ENCODE data around the gene OR52R1. TPM values are rescaled to one million over a fixed set of nuclear protein-coding genes. Genes with fewer than 3 reads are reported as not detected.

OR52R1 gene
- total and polyA plus RNA-seq, 7 donors, result not detected

DNA sequence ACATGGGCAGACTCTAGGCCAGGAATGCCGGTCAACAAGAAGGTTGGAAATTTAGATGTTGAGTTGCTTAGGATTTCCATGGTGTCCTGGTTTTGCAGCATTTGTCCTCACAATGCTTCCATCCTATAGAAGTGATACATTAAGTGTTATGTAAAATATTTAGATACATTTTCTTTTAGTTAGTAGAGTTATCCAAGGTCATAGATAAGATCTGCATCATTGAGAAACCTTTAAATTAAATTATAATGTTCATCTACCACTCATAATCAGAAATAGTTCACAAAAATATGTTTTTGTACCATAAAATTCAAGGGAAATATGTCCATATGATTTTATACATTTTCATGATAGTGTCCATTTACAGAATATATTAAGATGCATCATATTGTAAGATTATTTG is 34.3 kb downstream of the OR52R1 start, which contains the start of gene OR51F1:
OR51F1 (minus strand) TSS at position 101 of the 400 bp plus-strand sequence; CDS start at position 101, 0 bp downstream.
- no peak within 1 kb of the TSS for H3K4me3 ChIP-seq
- TF ChIP-seq, protein P1, sequence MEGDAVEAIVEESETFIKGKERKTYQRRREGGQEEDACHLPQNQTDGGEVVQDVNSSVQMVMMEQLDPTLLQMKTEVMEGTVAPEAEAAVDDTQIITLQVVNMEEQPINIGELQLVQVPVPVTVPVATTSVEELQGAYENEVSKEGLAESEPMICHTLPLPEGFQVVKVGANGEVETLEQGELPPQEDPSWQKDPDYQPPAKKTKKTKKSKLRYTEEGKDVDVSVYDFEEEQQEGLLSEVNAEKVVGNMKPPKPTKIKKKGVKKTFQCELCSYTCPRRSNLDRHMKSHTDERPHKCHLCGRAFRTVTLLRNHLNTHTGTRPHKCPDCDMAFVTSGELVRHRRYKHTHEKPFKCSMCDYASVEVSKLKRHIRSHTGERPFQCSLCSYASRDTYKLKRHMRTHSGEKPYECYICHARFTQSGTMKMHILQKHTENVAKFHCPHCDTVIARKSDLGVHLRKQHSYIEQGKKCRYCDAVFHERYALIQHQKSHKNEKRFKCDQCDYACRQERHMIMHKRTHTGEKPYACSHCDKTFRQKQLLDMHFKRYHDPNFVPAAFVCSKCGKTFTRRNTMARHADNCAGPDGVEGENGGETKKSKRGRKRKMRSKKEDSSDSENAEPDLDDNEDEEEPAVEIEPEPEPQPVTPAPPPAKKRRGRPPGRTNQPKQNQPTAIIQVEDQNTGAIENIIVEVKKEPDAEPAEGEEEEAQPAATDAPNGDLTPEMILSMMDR (IDR thresholded peaks at IDR 0.05), result no peak
- TF ChIP-seq EP300 (IDR thresholded peaks at IDR 0.05), result no peak
- no peak for TF ChIP-seq POLR2A (IDR thresholded peaks at IDR 0.05)
- no peak for TF ChIP-seq POLR2AphosphoS5 (IDR thresholded peaks at IDR 0.05)
- WGBS, 2 donors, result 96 to 100% methylated on average over 1 of the region's 1 CpG

DNA sequence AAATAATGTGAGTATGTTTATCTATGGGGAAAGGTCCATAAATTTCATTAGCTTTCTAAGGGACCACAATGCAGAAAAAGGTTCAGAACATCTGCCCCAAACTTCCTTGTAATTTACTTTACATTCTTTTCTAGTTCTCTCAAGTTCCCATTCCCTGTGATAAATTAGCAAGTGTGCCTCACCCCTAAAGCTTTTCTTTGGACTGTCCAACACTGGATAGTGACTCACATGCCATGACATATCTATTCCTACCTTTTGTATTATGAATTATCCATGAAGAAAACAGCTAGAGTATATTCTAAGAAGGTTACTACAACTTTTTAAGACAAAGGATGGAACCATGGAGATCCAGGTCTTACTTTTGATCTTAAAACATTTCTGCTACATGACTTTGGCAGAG is 36.1 kb downstream of the OR52R1 start:
- no peak for DNase-seq
- TF ChIP-seq EP300 (IDR thresholded peaks at IDR 0.05) (no peak), POLR2AphosphoS5 (IDR thresholded peaks at IDR 0.05) (no peak), POLR2A (IDR thresholded peaks at IDR 0.05) (no peak)
- TF ChIP-seq, protein P1 (IDR thresholded peaks at IDR 0.05), result no peak
- Histone ChIP-seq H3K27me3 (no peaks in the 10 kb centered on the region), H3K27ac (no peak overlapping the region), H3K4me3 (no peak overlapping the region), H3K4me1 (no peaks in the 10 kb centered on the region), H3K9me3 (no peaks in the 10 kb centered on the region), H3K36me3 (no peaks in the 10 kb centered on the region)
- intact Hi-C loops (cut with DNase I), result no loop called here

More for the DNA sequence above, 34.3 kb downstream of the OR52R1 start, which contains the start of gene OR51F1:
- no peaks in the 10 kb centered on the region for H3K27me3 ChIP-seq
- H3K27ac ChIP-seq, result no peak within 1 kb of the TSS
- no peaks in the 10 kb centered on the region for H3K36me3 ChIP-seq
- no peaks in the 10 kb centered on the region for H3K9me3 ChIP-seq
- intact Hi-C loops (cut with DNase I), result no loop called here
- H3K4me1 ChIP-seq, result no peaks in the 10 kb centered on the region
- DNase-seq, result no peak

DNA sequence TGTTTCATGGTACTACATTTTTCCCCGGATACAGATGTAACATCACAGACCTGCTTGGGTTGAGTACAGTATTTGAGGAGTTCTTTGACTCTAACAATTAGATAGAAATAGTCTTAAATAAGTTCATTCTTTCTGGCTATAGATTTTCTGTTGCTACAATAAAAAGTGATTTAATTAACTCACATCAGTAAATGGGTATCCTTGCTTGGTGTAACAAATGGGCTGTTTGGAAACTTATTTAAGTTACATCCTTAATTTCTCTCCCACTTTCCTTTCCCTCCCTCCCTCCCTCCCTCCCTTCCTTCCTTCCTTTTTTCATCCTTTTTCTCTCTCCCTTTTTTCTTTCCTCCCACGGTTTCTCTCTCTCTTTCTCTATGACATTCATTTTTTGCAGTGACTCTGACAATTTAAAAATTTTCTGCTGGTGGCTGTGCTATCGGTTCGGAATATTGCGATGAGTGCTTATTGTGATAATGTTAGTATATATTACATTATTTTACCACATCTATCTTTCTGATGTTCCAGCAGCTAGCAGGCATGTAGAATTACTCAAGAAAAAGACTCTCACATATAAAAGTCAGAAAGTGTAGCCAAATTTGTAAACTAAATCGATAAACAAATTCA is 37.6 kb downstream of the OR52R1 start:
- H3K36me3 ChIP-seq, result no peaks in the 10 kb centered on the region
- H3K4me1 ChIP-seq, result no peaks in the 10 kb centered on the region
- H3K27ac ChIP-seq, result no peak overlapping the region
- no peak overlapping the region for H3K4me3 ChIP-seq
- TF ChIP-seq EP300 (IDR thresholded peaks at IDR 0.05) (no peak), POLR2A (IDR thresholded peaks at IDR 0.05) (no peak), POLR2AphosphoS5 (IDR thresholded peaks at IDR 0.05) (no peak)
- TF ChIP-seq, protein P1 (IDR thresholded peaks at IDR 0.05), result no peak
- H3K27me3 ChIP-seq, result no peaks in the 10 kb centered on the region
- intact Hi-C loops (cut with DNase I), result no loop called here
- H3K9me3 ChIP-seq, result no peaks in the 10 kb centered on the region
- DNase-seq, result no peak
- WGBS, 2 donors, result 88 to 90% methylated on average over 6 of the region's 6 CpGs

DNA sequence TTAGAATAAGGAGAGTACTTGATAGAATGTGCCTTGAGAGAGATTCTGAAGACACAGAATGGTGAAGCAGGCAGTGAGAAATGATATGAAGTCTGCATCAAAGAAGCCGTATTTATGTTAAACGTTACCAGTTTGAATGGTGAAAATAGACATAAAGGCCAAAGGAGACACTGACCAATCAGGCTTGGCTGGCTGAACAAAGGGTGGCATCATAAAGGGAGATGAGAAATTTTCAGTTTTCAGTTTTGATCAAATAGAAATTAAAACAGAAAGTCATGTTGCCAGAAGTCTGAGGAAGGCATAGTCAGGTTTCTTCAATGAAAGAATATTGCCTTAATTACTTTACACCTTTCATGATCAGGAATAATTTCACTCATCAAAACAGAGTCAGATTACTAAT is 41.1 kb downstream of the OR52R1 start:
- WGBS, 2 donors, result 60 to 73% methylated on average over 2 of the region's 2 CpGs
- Histone ChIP-seq H3K4me1 (no peaks in the 10 kb centered on the region), H3K27ac (no peak overlapping the region), H3K27me3 (no peaks in the 10 kb centered on the region), H3K36me3 (no peaks in the 10 kb centered on the region), H3K4me3 (no peak overlapping the region), H3K9me3 (no peaks in the 10 kb centered on the region)
- TF ChIP-seq POLR2AphosphoS5 (IDR thresholded peaks at IDR 0.05) (no peak), EP300 (IDR thresholded peaks at IDR 0.05) (no peak), POLR2A (IDR thresholded peaks at IDR 0.05) (no peak)
- TF ChIP-seq, protein P1 (IDR thresholded peaks at IDR 0.05), result no peak
- intact Hi-C loops (cut with DNase I), result no loop called here
- no peak for DNase-seq

Small RNA genes lying within 50 kb of the gene (small RNA-seq; reads per million reads assigned to genes)
- gene RF00091, result 0 reads per million in 3 donors

Other genes starting within 250 kb of the OR52R1 start
- gene OR52I2, start 222.6 kb downstream of the OR52R1 start, total RNA-seq, result not detected
- not detected for gene OR52I2, start 222.6 kb downstream of the OR52R1 start, polyA plus RNA-seq
- not detected for gene OR52I1, start 210.3 kb downstream of the OR52R1 start, total RNA-seq
- not detected for gene OR52I1, start 210.3 kb downstream of the OR52R1 start, polyA plus RNA-seq
- 10 to 100 TPM in 3 of 4 donors, 1 to 10 TPM in 1; 8.9 to 15.0 (median 11.7) TPM for gene TRIM68, start 196.1 kb downstream of the OR52R1 start, total RNA-seq
- gene TRIM68, start 196.1 kb downstream of the OR52R1 start, polyA plus RNA-seq, result 10 to 100 TPM in 2 of 3 donors, 1 to 10 TPM in 1; 6.0 to 12.9 (median 11.6) TPM
- not detected for gene OR51D1, start 166.9 kb downstream of the OR52R1 start, total RNA-seq
- gene OR51D1, start 166.9 kb downstream of the OR52R1 start, polyA plus RNA-seq, result not detected
- 1 to 10 TPM in 3 of 4 donors, under 1 TPM in 1; 0.33 to 2.2 (median 1.6) TPM for gene OR51E1, start 160.4 kb downstream of the OR52R1 start, total RNA-seq
- gene OR51E1, start 160.4 kb downstream of the OR52R1 start, polyA plus RNA-seq, result under 1 TPM in 2 of 3 donors, not detected in 1; 0.23 to 0.50 TPM
- 10 to 100 TPM in 2 of 4 donors, 1 to 10 TPM in 2; 1.3 to 24.8 (median 7.1) TPM for gene OR51E2, start 106.5 kb downstream of the OR52R1 start, total RNA-seq
- gene OR51E2, start 106.5 kb downstream of the OR52R1 start, polyA plus RNA-seq, result under 1 TPM in 1 of 3 donors, not detected in 2; 0.63 TPM
- not detected for gene MMP26, start 99.6 kb downstream of the OR52R1 start, total RNA-seq
- not detected for gene MMP26, start 99.6 kb downstream of the OR52R1 start, polyA plus RNA-seq
- not detected for gene OR51F1, start 34.4 kb downstream of the OR52R1 start, total RNA-seq
- not detected for gene OR51F1, start 34.4 kb downstream of the OR52R1 start, polyA plus RNA-seq
- gene OR51F2, start 16.9 kb upstream of the OR52R1 start, total RNA-seq, result not detected
- not detected for gene OR51F2, start 16.9 kb upstream of the OR52R1 start, polyA plus RNA-seq
- not detected for gene OR51S1, start 44.8 kb upstream of the OR52R1 start, total RNA-seq
- not detected for gene OR51S1, start 44.8 kb upstream of the OR52R1 start, polyA plus RNA-seq
- gene OR51T1, start 77.5 kb upstream of the OR52R1 start, total RNA-seq, result not detected
- not detected for gene OR51T1, start 77.5 kb upstream of the OR52R1 start, polyA plus RNA-seq
- gene OR51A7, start 99.4 kb upstream of the OR52R1 start, total RNA-seq, result not detected
- gene OR51A7, start 99.4 kb upstream of the OR52R1 start, polyA plus RNA-seq, result not detected
- not detected for gene OR51G2, start 115.0 kb upstream of the OR52R1 start, total RNA-seq
- not detected for gene OR51G2, start 115.0 kb upstream of the OR52R1 start, polyA plus RNA-seq
- gene OR51G1, start 120.0 kb upstream of the OR52R1 start, total RNA-seq, result not detected
- not detected for gene OR51G1, start 120.0 kb upstream of the OR52R1 start, polyA plus RNA-seq
- gene OR51A4, start 143.2 kb upstream of the OR52R1 start, total RNA-seq, result not detected
- not detected for gene OR51A4, start 143.2 kb upstream of the OR52R1 start, polyA plus RNA-seq
- gene OR51A2, start 151.3 kb upstream of the OR52R1 start, total RNA-seq, result not detected
- gene OR51A2, start 151.3 kb upstream of the OR52R1 start, polyA plus RNA-seq, result not detected
- not detected for gene OR51L1, start 190.5 kb upstream of the OR52R1 start, total RNA-seq
- not detected for gene OR51L1, start 190.5 kb upstream of the OR52R1 start, polyA plus RNA-seq
- not detected for gene OR52J3, start 242.1 kb upstream of the OR52R1 start, total RNA-seq
- not detected for gene OR52J3, start 242.1 kb upstream of the OR52R1 start, polyA plus RNA-seq